ENCODE results near the gene TBC1D7. TPM values are rescaled to one million over a fixed set of nuclear protein-coding genes. Genes with fewer than 3 reads are reported as not detected.

TBC1D7 gene
- total and polyA plus RNA-seq, 2 of the 4 experiments (the other 2 are of a cell fraction): 14.3 to 22.6 TPM

- Histone ChIP-seq H3K18ac (ENCODE audit: low read depth, low read length) (no peak overlapping the region), H3K27me3 (ENCODE audit: control insufficient read depth, insufficient read depth, low read length) (no peaks in the 10 kb centered on the region), H2BK20ac (ENCODE audit: low read depth, low read length) (peak overlapping the region; percentile 41; the same call in 1 of the 2 replicates), H3K9ac (ENCODE audit: low read depth, low read length) (no peak overlapping the region), H2BK15ac (ENCODE audit: low read depth, low read length) (no peak overlapping the region), H2AFZ (replicated peaks; ENCODE audit: low read length, poor library complexity) (peak overlapping the region; percentile 11), H3K4me2 (ENCODE audit: low read depth, low read length) (no peak overlapping the region), H2AK9ac (replicated peaks; ENCODE audit: low read depth, low read length, poor library complexity) (peak overlapping the region; percentile 44), H3K27ac (ENCODE audit: insufficient read depth, low read length) (no peak overlapping the region), H2BK5ac (ENCODE audit: low read depth, low read length, poor library complexity, severe bottlenecking) (no peak overlapping the region), H3K36me3 (ENCODE audit: control insufficient read depth, insufficient read depth, low read length) (no peaks in the 10 kb centered on the region), H3K14ac (replicated peaks; ENCODE audit: low read depth, low read length) (no peak overlapping the region), H3K4me1 (ENCODE audit: control insufficient read depth, insufficient read depth, low read length) (peaks cover 19% of the 10 kb centered on the region), H2AK5ac (ENCODE audit: low read depth, low read length) (peak overlapping the region; percentile 7), H2BK120ac (ENCODE audit: low read depth, low read length) (0 out of 2 replicates have a peak overlapping the region, but pooled peaks have one; percentile 8), H3K9me3 (ENCODE audit: control insufficient read depth, insufficient read depth, low read length) (no peaks in the 10 kb centered on the region), H3K79me1 (ENCODE audit: low read depth in 1 of 2, low read length in 2 of 2) (no peaks in the 10 kb centered on the region; a peak in 1 of 4 replicates), H3K23ac (ENCODE audit: low read depth, low read length) (no peak overlapping the region), H3K4me3 (ENCODE audit: insufficient read depth, low read depth, low read length) (no peak overlapping the region), H4K20me1 (ENCODE audit: insufficient read depth, low read length) (no peaks in the 10 kb centered on the region), H4K8ac (ENCODE audit: low read depth in 2 of 2, low read length in 2 of 2) (no peak overlapping the region), H3K4ac (ENCODE audit: low read depth, low read length) (peak overlapping the region; percentile 18; the same call in 1 of the 2 replicates), H3K9me1 (ENCODE audit: insufficient read depth, low read length) (peaks cover 15% of the 10 kb centered on the region), H4K5ac (ENCODE audit: low read depth, low read length) (no peak overlapping the region), H3K56ac (ENCODE audit: extremely low read depth, insufficient read depth, low read length) (no peak overlapping the region), H4K91ac (ENCODE audit: insufficient read depth, low read depth, low read length) (no peak overlapping the region)
- DNase-seq (no peak), ATAC-seq (ENCODE audit: low read depth) (no peak)
- CTCF ChIA-PET: no interaction called here
- TF ChIP-seq CHD1 (IDR thresholded peaks at IDR 0.05; ENCODE audit: low read depth, low read length) (no peak), BHLHE40 (IDR thresholded peaks at IDR 0.05; ENCODE audit: low read depth, low read length) (no peak), RFX5 (IDR thresholded peaks at IDR 0.05; ENCODE audit: low read depth, low read length) (no peak), MAFK (IDR thresholded peaks at IDR 0.05; ENCODE audit: low read depth, low read length) (no peak), RAD21 (IDR thresholded peaks at IDR 0.05; ENCODE audit: low read length) (no peak), USF2 (IDR thresholded peaks at IDR 0.05; ENCODE audit: low read depth, low read length) (no peak), FOS (IDR thresholded peaks at IDR 0.05; ENCODE audit: low read depth, low read length) (no peak), ELK1 (IDR thresholded peaks at IDR 0.05; ENCODE audit: borderline replicate concordance, low read depth, low read length) (no peak), CEBPB (IDR thresholded peaks at IDR 0.05; ENCODE audit: low read depth, low read length) (no peak), NFE2L2 (IDR thresholded peaks at IDR 0.05; ENCODE audit: low read depth, low read length) (no peak), RCOR1 (IDR thresholded peaks at IDR 0.05; ENCODE audit: insufficient replicate concordance, low read length) (no peak), MXI1 (IDR thresholded peaks at IDR 0.05; ENCODE audit: borderline replicate concordance, low read depth, low read length) (no peak), SMC3 (IDR thresholded peaks at IDR 0.05; ENCODE audit: low read depth, low read length) (no peak), POLR2A (IDR thresholded peaks at IDR 0.05; ENCODE audit: low read depth, low read length) (no peak)
- 78% methylated on average over 6 of the region's 12 CpGs; no CpG with 5 or more reads in 1 of the 2 experiments for WGBS, 2 experiments (ENCODE audit: extremely low coverage in 2 of 2, insufficient read length in 1 of 2)
- intact Hi-C loops (cut with micrococcal nuclease): no loop called here
- POLR2A ChIA-PET (ENCODE audit: unreplicated experiment): no interaction called here
- in situ Hi-C loops (cut with MboI; ENCODE audit: low sequenced_read_pairs): no loop called here
- BruUV-seq (replicated peaks): no TSS peak
- dilution Hi-C loops (cut with HindIII; ENCODE audit: low sequenced_read_pairs, unreplicated experiment): no loop called here
Observed at GRCh38 chr6:13351271-13351670, 22.9 kb upstream of the TBC1D7 start.
